Erythroblast (primary cell): ENCODE data around the gene IMPDH1.

ENCODE experiments used
- GATA1 ChIP-seq: IDR thresholded peaks from 2 replicates; pipeline ENCODE4 v1.6.1; 2011; ENCODE audit warnings: low read depth, mild to moderate bottlenecking, control low read depth, low read length, moderate library complexity
- POLR2A ChIP-seq: IDR thresholded peaks from 2 replicates; pipeline ENCODE4 v1.6.1; 2011; ENCODE audit warnings: mild to moderate bottlenecking, low read length

DNA sequence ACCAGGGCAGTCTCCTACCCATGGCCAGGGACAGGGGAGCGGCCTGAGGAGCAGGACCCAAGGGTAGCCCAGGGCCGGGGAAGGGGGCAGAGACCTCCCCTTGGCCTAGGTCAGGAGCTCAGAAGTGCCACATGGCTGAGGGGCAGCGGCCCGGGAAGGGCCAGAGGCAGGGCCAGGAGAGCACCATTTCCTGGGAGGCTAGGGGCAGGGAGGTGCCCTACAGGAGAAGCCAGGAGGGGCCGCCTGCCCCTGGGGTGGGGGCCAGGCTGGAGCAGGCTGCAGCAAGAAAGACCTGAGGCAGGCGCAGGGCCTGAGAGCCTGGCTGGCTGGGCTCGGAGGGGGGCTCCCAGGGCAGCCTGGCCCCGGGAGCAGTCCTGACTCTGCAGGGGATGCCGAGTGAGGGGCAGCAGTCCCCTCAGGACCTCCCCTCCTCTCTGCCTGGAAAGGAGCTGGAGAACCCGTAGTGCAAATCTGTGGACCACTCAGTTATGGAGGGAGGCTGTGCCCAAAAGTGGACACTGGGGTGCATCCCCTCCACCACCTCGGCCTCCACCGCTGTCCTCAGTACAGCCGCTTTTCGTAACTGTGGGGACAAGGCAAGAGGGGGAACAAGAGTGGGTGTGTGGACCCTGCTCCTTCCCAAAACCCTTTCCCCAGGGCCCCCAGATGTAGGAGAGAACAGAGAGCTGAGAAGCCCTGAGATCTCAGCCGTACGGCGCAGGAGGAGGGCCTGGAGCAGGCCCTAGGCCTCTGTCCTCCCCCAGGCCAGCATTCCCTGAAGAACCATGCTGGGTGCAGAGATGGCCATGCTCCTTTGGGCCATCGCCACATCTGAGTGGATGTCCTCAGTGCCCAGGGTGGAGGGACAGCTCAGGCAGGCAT is 17.1 kb downstream of the IMPDH1 start:
- no peak for TF ChIP-seq POLR2A
- no peak for TF ChIP-seq GATA1
